T-helper 1 cell (primary cell): ENCODE measurements around the gene PIGS.
"Not testable (repeated sequence)": the region's sequence is repeated elsewhere in the genome, so short reads cannot be mapped to it uniquely, and the experiment has no call there.

Experiments
- DNase-seq, 5 donors: peaks; one replicate each; pipeline ENCODE4 v3.0.0-alpha.2; 2012 to 2020

The PIGS gene

DNA sequence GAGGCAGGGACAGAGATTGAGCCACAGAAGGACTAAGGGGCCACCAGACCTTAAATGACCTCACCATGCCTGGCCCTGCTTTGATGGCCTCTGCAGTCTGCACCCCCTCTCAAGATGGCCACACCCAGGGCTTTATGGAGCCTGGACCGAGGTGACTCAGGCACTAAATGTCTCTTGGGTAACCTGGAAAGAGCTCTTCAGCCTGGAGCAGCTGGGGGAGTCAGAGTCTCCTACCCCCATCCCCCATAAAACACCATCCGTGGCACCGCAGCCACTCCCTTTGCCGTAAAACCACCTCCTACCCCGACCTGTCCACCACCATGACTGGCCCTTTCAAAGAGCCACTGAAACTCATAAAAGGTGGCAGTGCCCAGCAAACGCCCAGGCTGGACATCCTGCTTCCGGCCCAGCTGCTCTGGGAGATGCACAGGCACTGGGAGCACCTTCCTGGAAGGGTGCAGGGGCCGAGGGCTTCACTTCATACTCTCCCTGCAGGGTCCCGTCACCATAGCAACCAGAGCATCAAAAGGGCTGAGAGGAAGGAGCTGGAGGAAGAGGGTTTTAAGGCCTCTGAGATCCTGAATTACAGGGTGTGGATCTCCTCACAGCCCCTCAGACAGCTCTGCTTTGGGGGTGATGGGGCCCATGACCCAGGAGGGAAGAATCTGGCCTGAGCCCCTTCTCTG lies 42.9 kb downstream of the PIGS start:
- DNase-seq = no peak

DNA sequence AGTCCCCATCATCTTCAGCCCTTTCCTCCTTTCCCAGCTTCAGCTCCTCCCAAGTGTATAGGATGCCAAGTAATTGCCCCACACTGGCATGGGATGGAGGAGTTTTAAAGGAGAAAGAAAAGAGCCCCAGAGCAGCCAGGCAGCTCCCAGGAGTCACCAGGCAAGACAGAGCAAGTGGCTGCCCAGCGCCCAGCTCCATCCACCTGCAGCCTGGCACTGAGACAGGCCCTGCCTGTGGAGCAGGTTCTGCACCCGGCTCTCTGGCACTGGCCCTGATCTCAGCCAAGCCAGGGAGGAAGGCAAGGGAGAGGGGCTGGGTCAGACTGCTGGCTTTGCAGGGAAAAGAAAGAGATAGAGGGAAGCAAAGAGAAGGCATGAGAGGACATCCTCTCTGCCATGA lies 43.5 kb downstream of the PIGS start:
- no peak for DNase-seq

DNA sequence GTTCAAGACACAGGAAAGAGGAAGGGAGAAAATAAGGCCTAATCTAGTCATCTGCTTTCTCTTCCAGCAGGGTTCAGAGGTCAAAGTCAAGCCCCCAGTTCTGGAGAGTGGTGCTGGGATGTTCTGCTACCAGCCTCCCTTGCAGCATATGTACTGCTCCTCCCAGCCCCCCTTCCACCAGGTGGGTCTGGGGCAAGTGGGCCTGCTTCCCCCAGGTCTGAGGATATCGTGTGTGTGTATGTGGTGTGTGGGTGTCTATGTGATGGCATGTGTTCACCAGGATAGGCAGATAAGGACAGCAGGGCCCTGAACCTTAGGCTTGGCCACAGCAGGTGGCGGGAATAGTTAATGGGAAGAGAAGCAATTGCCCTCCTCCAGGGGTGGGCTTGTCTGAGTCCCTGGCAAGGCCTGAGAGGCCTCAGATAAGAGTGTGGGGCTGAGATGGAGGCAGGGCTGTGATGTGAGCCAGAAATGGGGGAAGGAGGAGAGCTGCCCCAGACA lies 44.1 kb downstream of the PIGS start:
- no peak for DNase-seq

- DNase-seq = no peak
These were observed 44.9 kb downstream of the PIGS start for GRCh38 chr17:28526381-28526780.

DNA sequence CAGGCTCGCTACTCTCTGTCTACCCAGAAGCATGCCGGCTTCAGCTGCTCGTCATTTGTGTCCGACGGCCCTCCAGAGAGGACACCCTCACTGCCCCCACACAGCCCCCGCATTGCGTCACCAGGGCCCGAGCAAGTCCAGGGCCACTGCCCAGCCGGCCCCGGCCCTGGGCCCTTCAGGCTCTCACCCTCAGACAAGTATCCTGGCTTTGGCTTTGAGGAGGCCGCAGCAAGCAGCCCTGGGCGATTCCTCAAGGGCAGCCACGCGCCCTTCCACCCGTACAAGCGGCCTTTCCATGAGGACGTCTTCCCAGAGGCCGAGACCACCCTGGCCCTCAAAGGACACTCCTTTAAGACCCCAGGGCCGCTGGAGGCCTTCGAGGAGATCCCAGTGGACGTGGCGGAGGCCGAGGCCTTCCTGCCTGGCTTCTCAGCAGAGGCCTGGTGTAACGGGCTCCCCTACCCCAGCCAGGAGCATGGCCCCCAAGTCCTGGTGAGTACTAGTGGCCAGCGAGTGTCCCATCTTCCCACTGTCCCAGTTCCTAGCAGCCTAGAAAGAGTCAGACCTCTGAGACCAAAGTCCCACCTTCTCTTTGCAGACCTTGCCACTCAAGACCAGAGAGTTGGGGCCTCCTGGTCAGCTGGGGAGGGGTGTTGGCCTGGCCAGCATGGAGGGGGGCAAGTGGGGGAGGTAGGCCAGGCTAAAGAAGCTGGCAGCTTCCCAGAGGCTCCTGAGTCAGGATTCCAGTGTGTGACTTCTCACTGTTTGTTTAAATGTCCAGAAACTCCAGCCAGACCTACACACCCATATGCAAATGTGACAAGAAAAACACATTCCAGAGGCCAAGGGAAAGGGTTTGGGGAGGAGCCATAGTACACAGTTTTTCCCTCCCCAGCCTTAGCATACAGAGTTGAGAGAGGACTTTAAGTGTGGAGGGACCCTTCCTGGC lies 46.6 kb downstream of the PIGS start:
- DNase-seq = no peak

DNA sequence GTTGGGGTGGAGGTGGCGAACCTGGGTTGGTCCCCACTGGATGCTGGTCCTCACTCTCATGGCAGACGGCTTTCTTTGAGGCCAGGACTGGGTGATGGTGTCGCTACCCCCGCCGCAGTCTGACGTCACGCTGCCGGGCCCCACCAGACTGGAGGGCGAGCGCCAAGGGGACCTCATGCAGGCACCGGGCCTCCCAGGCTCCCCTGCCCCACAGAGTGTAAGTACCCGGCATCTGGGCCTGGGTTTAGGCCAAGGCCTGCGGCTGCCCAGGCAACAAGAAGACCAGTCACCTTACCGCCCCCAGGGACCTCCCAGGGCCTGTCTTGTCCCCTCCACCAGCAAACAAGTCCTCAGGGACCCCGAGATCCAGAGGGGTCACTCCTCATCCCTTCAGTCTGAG lies 47.4 kb downstream of the PIGS start:
- DNase-seq = no peak

- no peak for DNase-seq
These were observed 48.1 kb downstream of the PIGS start for GRCh38 chr17:28523186-28523585.

DNA sequence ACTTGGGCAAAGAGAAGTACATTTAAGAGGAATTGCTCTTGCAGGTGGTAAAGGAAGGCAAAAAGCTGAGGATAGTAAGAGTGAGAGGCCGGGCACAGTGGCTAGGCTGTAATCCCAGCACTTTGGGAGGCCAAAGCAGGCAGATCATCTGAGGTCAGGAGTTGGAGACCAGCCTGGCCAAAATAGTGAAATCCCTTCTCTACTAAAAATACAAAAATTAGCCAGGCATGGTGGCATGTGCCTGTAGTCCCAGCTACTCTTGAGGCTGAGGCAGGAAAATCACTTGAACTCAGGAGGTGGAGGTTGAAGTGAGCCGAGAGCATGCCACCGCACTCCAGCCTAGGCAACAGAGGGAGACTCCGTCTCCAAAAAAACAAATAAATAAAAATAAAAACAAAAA lies 49.0 kb downstream of the PIGS start:
- not testable (repeated sequence) for DNase-seq

DNA sequence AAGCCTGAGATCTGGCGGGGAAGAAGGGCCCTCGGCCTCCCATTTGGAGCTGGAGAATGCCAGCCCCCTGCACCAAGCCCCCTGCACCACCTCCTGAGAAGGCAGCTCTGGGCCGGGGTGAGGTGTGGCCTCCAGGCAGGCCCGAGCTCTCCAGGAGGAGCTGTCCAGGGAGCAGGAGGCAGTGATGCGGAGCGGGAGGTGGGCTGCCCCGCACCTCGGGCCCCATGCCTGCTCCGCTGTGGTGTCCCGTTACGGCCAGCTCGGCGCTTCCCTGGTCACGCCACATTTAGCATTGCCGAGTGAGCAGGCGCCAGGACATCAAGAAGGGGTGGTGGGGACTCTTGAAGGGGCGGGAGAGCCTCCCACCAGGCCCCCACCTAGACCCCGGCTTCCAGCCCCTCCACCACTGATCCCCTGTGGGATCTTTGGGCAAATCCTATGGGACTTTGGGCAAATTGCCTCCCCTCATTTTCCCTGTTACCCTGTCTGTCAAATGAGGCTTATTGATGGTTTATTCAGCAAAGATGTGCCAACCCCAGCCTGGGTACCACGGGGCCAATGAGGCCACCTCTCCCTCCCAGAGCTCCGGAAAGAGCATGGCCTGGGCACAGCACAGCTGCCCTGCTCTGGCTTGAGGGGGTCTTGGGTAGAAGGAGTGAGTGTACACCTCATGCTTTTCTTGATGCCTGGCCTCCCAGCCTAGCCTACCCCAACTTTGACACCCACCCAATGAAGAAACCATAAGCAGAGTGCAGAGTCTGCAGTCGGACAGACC lies 49.8 kb downstream of the PIGS start:
- DNase-seq = no peak

DNA sequence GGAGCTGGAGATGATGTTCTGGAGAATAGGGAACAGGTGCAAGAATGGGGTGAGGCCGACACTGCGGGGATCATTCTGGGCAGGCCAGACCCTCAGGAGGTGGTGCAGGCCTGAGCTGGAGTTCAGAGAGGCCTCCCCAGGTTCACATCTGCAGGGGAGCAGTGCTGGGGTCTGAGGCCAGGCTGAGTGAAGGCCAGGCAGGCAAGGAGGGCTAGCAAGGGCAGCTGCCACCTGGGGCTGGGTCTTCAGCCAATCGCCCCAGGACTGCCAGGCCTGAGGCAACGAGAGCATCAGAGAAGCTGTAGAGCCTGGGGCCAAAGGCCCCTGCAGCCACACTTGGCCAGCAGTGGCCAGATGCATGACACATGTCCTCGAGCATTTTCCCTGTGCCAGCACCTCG lies 50.6 kb downstream of the PIGS start:
- no peak for DNase-seq

GRCh38 chr17:28519236-28519635 lies 52.1 kb downstream of the PIGS start:
- no peak for DNase-seq

- DNase-seq = no peak
These were observed 52.7 kb downstream of the PIGS start for GRCh38 chr17:28518578-28518977.

- no peak for DNase-seq
These were observed 53.2 kb downstream of the PIGS start for GRCh38 chr17:28518132-28518531.

DNA sequence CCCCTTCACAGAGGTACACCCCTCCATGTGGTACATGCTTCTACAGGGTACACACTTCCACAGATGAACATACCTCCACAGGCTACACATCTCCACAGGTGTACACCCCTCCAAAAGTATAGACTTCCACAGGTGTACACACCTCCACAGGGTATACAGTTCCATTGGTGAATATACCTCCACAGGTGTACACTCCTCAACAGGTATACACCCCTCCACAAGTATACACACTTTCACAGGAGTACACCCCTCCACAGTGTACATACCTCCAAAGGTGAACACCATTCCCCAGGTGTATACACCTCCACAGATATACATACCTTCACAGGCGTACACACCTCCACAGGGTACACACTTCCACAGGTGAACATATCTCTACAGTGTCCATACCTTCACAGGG lies 55.8 kb downstream of the PIGS start:
- DNase-seq = no peak

DNA sequence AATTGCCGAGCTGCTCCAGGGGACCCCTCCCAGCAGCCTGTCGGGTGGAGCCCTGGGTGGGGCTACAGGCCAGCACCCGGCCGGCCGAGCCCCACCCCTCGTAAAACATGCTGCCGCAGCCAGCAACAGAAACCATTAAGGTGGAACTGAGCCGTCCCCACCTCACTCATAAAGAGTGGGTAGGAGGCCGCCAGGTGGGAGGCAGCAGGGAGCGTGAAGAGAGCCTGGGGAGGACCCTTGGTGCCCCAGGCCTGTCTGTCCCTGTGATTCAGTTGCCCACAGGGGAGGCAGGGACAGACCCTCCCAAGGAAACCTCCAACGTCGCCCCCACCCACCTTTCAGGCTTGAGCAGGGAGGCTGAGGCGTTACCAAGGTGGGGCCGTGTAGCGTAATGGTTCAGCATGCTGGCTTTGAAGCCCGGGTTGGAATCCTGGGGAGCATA lies 56.7 kb downstream of the PIGS start:
- no peak for DNase-seq

DNA sequence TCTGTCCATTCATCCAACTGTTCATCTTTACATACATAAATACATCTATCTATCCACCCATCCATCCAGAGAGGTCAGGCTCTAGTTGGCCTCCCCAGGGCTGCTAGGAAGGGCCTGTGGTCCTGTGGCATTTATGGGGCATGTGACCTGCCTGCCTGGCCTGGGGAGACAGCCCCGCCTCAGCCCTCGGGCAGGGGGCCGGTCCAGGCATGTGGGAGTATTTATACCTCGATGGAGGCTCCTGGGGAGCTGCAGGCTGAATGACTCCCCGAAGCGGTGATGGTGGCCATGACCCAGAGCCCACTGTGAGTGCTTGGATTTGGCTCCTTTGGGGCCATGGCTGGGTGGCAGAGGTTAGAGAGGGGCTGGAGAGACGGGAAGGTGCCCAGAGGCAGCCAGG lies 57.8 kb downstream of the PIGS start:
- no peak for DNase-seq

- no peak for DNase-seq
These were observed 59.4 kb downstream of the PIGS start for GRCh38 chr17:28511858-28512461.

GRCh38 chr17:28509789-28510188 lies 61.5 kb downstream of the PIGS start:
- DNase-seq = no peak

DNA sequence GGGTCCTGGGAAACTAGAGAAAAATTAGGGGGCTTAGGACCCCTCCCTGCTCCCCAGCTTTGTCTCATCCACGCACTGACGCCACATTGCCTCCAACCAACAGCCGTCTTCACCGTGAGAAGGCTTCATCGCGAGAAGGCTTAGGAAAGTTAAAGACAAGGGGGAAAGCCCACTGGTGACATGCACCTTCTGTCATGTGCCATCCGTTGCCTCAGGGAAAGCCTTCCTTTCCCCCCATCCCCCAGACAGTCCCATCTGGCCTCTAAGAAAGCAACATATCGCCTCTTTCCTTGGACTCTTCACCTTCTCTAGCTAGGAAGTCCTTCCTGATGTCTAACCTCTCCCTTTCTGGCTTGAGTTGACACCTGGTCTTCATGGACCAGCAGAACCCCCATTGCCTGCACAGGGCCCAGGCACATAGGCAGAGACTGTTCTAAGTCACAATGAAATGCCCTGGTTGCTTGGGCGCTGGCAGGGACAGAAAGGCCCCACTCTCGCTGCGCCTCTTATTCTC lies 63.1 kb downstream of the PIGS start:
- no peak for DNase-seq

GRCh38 chr17:28507567-28508203 lies 63.6 kb downstream of the PIGS start:
- no peak for DNase-seq

DNA sequence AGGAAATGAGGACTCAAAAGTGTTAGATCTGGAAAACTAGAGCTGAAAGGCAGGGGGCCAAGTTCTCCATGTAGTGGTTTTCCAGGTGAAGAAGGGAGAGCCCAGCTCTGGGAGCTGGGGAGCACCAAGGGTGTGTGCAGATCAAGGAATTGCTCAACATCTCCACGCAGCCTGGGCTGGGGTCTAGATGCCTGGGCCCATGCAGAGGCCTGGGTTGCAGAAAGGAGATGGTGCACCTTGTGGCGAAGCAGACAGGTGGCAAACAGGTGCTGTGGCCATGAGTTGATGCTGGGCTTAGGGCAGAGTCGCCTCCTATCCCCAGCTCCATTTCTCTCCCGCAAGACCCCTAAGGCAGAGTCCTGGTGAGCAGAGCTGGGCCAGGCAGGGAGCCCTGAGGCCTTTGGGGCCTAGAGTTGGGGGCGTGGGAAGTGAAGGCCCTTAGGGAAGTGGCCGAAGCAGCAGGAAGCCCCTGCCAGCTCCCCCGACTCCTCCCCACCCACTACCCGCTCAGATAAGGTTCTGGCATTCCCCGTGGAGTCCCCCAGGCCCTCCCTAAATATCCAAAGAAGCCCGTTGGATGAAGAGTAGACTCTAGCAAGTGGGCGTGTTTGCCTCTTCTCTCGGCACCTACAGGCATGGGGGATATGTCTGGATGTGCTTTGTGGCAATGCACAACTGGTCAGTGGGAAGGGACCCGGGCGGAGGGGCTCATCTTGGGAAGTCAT lies 64.4 kb downstream of the PIGS start:
- DNase-seq = no peak
